Muscle layer of colon (tissue), 2 donors: ENCODE measurements around the gene CFH.
"Not testable (repeated sequence)": the region's sequence is repeated elsewhere in the genome, so short reads cannot be mapped to it uniquely, and the experiment has no call there.

ENCODE experiments used
- H3K27ac ChIP-seq: one replicate; pipeline ENCODE4 v1.7.0; 2013; ENCODE audit warnings: low read depth, mild to moderate bottlenecking, low read length, moderate library complexity
- H3K27me3 ChIP-seq, 2 donors: one replicate each; pipeline ENCODE4 v1.7.0; 2013; ENCODE audit warnings: low read length in 2 of 2, mild to moderate bottlenecking in 2 of 2; ENCODE audit not compliant: insufficient read depth in 2 of 2, control insufficient read depth in 1 of 2
- H3K36me3 ChIP-seq: one replicate; pipeline ENCODE4 v1.7.0; 2013; ENCODE audit warnings: mild to moderate bottlenecking, low read length; ENCODE audit not compliant: insufficient read depth
- H3K4me1 ChIP-seq: one replicate; pipeline ENCODE4 v1.7.0; 2013; ENCODE audit warnings: mild to moderate bottlenecking, low read length; ENCODE audit not compliant: insufficient read depth
- H3K4me3 ChIP-seq, 2 donors: one replicate each; pipeline ENCODE4 v1.7.0; 2013; ENCODE audit warnings: low read length in 2 of 2, low read depth in 1 of 2, mild to moderate bottlenecking in 1 of 2, moderate library complexity in 1 of 2
- H3K9ac ChIP-seq: one replicate; pipeline ENCODE4 v1.7.0; 2013; ENCODE audit warnings: low read length
- H3K9me3 ChIP-seq: one replicate; pipeline ENCODE4 v1.7.0; 2013; ENCODE audit warnings: mild to moderate bottlenecking, low read length
- donor health status: abdominal sarcoma.
- donor health status: Adenocarcinoma of cecum.

CFH gene

DNA sequence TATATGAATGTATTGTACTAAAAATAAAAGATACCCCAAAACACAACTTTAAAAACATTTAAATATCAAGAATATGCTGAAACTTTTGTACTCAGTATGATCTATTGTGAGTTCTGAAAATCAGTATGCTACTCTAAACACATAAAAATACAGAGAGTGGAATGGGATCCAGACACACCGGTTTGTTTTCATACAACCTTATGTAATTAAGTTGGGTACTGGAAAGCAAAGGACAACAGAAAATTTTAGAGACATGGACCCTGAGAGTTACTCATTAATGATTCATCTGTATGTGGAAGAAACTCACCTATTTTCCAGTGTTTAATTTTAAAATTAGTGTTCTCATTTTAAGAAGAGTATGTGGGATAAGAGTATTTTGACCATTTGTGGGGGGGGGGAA is 121.9 kb downstream of the CFH start:
- Histone ChIP-seq H3K36me3 (no peaks in the 10 kb centered on the region), H3K27ac (no peak overlapping the region), H3K9me3 (no peaks in the 10 kb centered on the region), H3K27me3 (no peaks in the 10 kb centered on the region), H3K9ac (no peak overlapping the region), H3K4me1 (no peaks in the 10 kb centered on the region), H3K4me3 (no peak overlapping the region)

DNA sequence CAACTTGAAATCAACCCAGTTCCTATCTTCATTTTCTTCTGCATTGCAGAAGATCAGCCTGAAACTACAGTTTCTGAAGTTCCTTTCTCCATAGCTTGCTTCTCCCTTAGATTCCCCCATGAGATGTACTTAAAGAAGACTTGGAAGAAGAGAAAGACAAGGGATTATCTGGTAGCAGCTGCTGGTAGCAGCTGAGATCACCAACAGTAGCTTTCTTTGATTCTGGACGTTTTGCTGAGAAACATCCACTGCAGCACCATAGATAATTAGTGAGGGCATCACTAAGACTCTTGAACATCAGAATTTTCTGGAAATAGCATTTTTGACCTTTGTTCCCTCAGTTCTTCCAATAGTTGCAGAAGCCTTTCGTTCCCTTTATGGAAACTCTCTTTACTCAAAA is 122.3 kb downstream of the CFH start:
- no peaks in the 10 kb centered on the region for H3K36me3 ChIP-seq
- H3K27me3 ChIP-seq, result no peaks in the 10 kb centered on the region
- no peak overlapping the region for H3K4me3 ChIP-seq
- no peak overlapping the region for H3K27ac ChIP-seq
- H3K9me3 ChIP-seq, result no peaks in the 10 kb centered on the region
- no peaks in the 10 kb centered on the region for H3K4me1 ChIP-seq
- H3K9ac ChIP-seq, result no peak overlapping the region

DNA sequence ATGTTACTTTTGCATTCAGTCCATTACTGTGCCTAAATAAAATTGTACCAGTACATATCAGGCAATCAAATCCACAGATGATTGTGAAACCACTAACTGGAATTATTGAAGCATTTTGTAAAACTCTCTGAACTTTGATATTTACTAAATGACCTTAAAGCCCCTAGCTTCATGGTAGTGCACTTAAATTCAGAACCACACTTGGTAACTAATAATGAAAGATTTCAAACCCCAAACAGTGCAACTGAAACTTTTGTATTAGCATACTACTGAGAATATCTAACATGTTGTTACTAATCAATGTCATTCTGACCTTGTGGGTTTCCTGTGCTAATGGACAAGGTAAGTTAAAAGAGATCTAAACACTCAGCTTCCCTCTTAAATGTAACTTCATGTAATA is 122.8 kb downstream of the CFH start, which contains the start of gene CFHR3:
Gene CFHR3, plus strand, starts transcription at position 238 of the 400 bp plus-strand sequence. Its CDS starts 47 bp downstream, at position 285.
- no peaks in the 10 kb centered on the region for H3K27me3 ChIP-seq
- H3K36me3 ChIP-seq, result no peaks in the 10 kb centered on the region
- H3K4me3 ChIP-seq, result no peak within 1 kb of the TSS
- H3K4me1 ChIP-seq, result no peaks in the 10 kb centered on the region
- H3K27ac ChIP-seq, result no peak within 1 kb of the TSS
- no peaks in the 10 kb centered on the region for H3K9me3 ChIP-seq
- H3K9ac ChIP-seq, result no peak within 1 kb of the TSS

DNA sequence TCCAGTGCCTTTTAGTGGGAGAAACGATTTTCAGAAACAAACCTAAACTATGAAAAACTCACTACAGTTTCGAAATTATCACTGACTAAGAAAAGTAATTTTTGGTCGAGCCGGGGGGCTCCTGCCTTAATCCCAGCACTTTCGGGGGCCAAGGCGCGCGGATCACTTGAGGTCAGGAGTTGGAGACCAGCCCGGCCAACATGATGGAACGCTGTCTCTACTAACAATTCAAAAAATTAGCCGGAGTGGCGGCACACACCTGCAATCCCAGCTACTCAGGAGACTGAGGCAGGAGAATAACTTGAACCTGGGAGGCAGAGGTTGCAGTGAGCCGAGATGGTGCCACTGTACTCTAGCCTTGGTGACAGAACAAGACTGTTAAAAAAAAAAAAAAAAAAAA is 125.8 kb downstream of the CFH start:
- H3K36me3 ChIP-seq, result no peaks in the 10 kb centered on the region
- H3K27me3 ChIP-seq, result no peaks in the 10 kb centered on the region
- no peak overlapping the region for H3K4me3 ChIP-seq
- H3K9me3 ChIP-seq, result no peaks in the 10 kb centered on the region
- no peaks in the 10 kb centered on the region for H3K4me1 ChIP-seq
- H3K27ac ChIP-seq, result no peak overlapping the region
- H3K9ac ChIP-seq, result no peak overlapping the region

DNA sequence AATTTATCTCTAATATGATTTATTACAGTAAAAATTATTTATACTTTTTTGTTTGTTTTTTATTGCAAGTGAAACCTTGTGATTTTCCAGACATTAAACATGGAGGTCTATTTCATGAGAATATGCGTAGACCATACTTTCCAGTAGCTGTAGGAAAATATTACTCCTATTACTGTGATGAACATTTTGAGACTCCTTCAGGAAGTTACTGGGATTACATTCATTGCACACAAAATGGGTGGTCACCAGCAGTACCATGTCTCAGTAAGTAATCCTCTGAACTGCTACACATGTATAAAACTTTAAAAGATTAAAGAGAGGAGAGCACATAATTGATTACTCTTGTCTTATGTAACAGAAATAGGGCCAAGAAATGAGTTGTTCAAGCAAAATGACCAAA is 127.2 kb downstream of the CFH start:
- Histone ChIP-seq H3K27ac (no peak overlapping the region), H3K9me3 (no peaks in the 10 kb centered on the region), H3K4me1 (no peaks in the 10 kb centered on the region), H3K9ac (no peak overlapping the region), H3K27me3 (no peaks in the 10 kb centered on the region), H3K36me3 (no peaks in the 10 kb centered on the region), H3K4me3 (no peak overlapping the region)

GRCh38 chr1:196791252-196791651 is 139.4 kb downstream of the CFH start:
- H3K9me3 ChIP-seq, H3K4me1 ChIP-seq, H3K9ac ChIP-seq, H3K36me3 ChIP-seq, H3K27me3 ChIP-seq, H3K27ac ChIP-seq, H3K4me3 ChIP-seq: not testable (repeated sequence)

DNA sequence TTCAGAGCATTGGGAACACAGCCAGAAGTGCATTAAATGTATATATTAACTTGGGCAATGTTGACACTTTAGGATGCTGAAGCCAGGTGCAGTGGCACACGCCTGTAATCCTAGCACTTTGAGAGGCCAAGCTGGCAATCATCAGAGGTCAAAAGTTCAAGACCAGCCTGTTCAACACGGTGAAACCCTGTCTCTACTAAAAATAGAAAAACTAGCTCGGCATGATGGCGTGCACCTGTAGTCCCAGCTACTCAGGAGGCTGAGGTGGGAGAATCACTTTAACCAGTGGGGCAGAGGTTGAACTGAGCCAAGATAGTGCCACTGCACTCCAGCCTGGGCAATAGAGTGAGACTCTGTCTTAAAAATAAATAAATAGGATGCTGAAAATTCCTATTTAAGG is 142.3 kb downstream of the CFH start:
- not testable (repeated sequence) for H3K4me1 ChIP-seq, H3K36me3 ChIP-seq, H3K9me3 ChIP-seq, H3K9ac ChIP-seq, H3K4me3 ChIP-seq, H3K27ac ChIP-seq, H3K27me3 ChIP-seq
